ENCODE measurements around the gene PDE7B.

DNA sequence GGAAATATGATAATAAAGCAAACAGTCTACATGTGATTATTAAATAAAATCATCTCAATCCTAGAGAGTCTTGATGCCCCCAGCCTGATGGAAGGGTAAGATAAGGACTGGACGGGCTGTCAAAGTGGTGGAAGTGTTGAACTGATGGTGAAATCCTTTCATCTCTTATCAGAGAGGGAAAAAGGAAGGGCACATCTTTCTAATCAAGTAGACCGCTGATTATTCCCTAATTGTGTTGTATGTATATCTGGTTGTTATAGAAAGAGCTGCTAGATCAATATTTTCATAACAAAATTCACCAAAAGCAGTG lies 184.5 kb downstream of the PDE7B start:
- TF ChIP-seq CTCF (IDR thresholded peaks at IDR 0.05 in 8 of 11, conservative IDR thresholded peaks at IDR 0.05 in 3 of 11), result no peak
- no peak for TF ChIP-seq POLR2A (IDR thresholded peaks at IDR 0.05)
- no peak for TF ChIP-seq POLR2AphosphoS5 (IDR thresholded peaks at IDR 0.05)
